Activated T-cell treated with anti-CD3 and anti-CD28 coated beads, Interleukin-2, amount 50 U/mL, for 72 hours (primary cell): ENCODE measurements around the gene SIPA1L3. TPM values are rescaled to one million over a fixed set of nuclear protein-coding genes. Genes with fewer than 3 reads are reported as not detected.

Source experiments
- ATAC-seq, 2 donors: fragments of 150-1000 bp; cut with Tn5 transposase; replicated peaks in 1 of 2; 2 replicates each; pipeline ENCODE4 v1.10.0; 2021; ENCODE audit warnings: moderate library complexity in 2 of 2, mild to moderate bottlenecking in 1 of 2
- DNase-seq, 2 donors: peaks; one replicate each; pipeline ENCODE4 v3.0.0; 2021 to 2022; ENCODE audit warnings: mixed read lengths in 1 of 2
- H3K27ac Mint-ChIP-seq: one replicate; pipeline ENCODE4 v1.8.0; 2022; ENCODE audit warnings: mild to moderate bottlenecking, moderate library complexity, mixed read lengths
- H3K27me3 Mint-ChIP-seq: one replicate; pipeline ENCODE4 v1.8.0; 2022; ENCODE audit warnings: low read depth, mixed read lengths
- H3K36me3 Mint-ChIP-seq, 2 donors: one replicate each; pipeline ENCODE4 v1.8.0; 2022; ENCODE audit warnings: mixed read lengths in 2 of 2, mild to moderate bottlenecking in 1 of 2; ENCODE audit not compliant: insufficient read depth in 2 of 2
- H3K4me1 Mint-ChIP-seq: one replicate; pipeline ENCODE4 v1.8.0; 2022; ENCODE audit warnings: low read depth, mixed read lengths
- H3K4me3 Mint-ChIP-seq, 2 donors: one replicate each; pipeline ENCODE4 v1.8.0; 2022; ENCODE audit warnings: mild to moderate bottlenecking in 2 of 2, mixed read lengths in 2 of 2, moderate library complexity in 2 of 2
- H3K9me3 Mint-ChIP-seq, 2 donors: one replicate each; pipeline ENCODE4 v1.8.0; 2022; ENCODE audit warnings: mixed read lengths in 2 of 2
- total RNA-seq, 2 donors: library from RNA; stranded (reverse); gene quantifications; one replicate each; pipeline ENCODE4 v1.2.3, GENCODE V29; 2022

SIPA1L3 gene
- total RNA-seq, 2 donors from 2014 or later = 12.8 TPM

DNA sequence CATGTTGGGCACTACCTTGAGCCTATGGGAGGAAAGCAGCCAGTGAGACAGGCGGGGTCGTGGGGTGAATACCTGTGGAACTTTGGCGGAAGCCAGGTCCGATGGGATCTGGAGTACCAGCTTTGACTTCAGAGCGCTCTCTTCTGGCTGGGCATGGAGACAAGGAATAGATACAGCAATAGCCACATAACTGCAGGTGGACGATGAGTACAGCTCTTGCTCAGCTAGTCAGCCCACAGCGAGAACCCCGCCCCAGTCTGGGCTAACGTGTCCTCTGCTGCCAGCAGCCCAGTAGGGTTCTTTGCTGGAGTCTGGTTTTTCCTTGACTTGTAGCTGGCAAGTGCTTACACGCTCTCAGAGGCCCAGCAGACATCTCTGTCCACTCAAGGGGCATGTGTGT is 83.4 kb downstream of the SIPA1L3 start:
- H3K27ac Mint-ChIP-seq = no peak overlapping the region
- ATAC-seq (no peak), DNase-seq (no peak)
- H3K36me3 Mint-ChIP-seq = no peaks in the 10 kb centered on the region
- H3K9me3 Mint-ChIP-seq = no peaks in the 10 kb centered on the region
- H3K27me3 Mint-ChIP-seq = no peaks in the 10 kb centered on the region
- no peak overlapping the region for H3K4me3 Mint-ChIP-seq
- peaks cover 13% of the 10 kb centered on the region for H3K4me1 Mint-ChIP-seq

DNA sequence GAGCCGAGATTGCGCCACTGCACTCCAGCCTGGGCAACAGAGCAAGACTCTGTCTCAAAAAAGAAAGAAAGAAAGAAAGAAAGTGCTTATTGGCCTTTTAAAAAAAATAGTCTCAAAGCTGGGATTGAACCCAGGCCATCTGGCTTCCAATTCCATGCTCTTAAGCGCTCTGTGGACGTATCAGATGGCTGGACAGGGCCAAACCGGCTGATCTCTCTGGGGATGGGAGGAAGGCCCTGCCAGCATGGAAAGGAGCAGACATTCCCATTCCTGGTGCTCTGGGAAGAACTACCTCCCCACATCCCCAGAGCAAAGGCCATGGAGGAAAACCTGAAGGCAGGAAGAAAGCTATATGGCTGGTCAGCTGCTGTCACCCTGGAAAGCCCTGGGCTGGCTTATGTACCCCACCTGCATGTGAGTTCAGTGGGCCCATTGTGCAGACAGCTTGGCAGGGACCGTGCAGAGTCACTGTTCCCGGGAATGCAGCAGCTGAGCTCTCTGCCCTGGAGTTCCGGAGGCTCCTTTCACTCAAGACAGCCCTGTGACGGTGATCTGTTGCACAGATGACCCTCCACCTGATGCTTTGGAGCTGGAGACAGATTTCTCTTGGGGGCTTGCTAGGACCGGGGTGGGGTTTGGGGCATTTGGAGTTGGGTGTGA is 84.3 kb downstream of the SIPA1L3 start:
- Mint-ChIP-seq H3K27ac (no peak overlapping the region), H3K4me1 (peaks cover 5% of the 10 kb centered on the region), H3K9me3 (no peaks in the 10 kb centered on the region), H3K4me3 (no peak overlapping the region), H3K36me3 (no peaks in the 10 kb centered on the region), H3K27me3 (no peaks in the 10 kb centered on the region)
- ATAC-seq (no peak), DNase-seq (no peak)

DNA sequence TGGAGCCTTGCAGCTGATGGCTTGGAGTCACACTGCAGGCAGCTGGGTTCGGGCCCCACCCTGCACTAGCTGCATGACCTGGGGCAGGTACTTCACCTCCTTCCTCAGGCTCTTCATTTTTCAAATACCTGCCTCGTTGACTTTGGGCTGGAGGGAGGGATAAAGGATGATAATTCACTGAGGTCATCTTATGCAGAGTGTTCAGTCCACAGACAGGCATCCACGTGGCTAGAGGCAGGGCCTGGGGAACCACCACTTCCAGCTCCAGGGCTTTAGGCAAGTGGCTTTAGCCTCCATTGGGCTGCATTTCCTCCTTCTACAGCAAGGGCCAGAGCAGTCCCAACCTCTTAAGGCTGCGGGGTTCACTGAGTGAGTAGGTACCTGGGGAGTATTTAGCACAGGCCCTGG is 84.8 kb downstream of the SIPA1L3 start:
- H3K27me3 Mint-ChIP-seq = no peaks in the 10 kb centered on the region
- DNase-seq (no peak), ATAC-seq (no peak)
- no peaks in the 10 kb centered on the region for H3K9me3 Mint-ChIP-seq
- no peak overlapping the region for H3K27ac Mint-ChIP-seq
- H3K4me3 Mint-ChIP-seq = no peak overlapping the region
- H3K4me1 Mint-ChIP-seq = peaks cover under 1% of the 10 kb centered on the region
- no peaks in the 10 kb centered on the region for H3K36me3 Mint-ChIP-seq

DNA sequence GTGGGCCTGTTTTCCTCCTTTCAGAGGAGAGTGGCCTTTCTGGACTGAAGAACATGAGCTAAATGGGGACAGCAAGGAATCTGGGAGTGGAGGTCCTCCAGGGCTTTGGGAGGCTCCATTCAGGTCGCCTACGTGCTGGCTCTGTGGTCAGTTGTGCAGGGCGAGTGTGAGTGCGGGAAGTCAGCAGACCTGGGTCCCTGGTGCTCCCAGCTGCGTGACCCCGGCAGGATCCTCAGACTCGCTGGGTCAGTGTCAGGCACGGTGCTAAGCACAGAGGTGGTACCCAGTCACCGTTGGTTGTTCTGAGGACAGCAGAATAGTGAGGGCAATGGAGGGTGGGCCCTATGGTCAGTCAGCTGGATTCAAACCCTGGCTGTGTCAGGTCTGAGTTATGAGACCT is 85.8 kb downstream of the SIPA1L3 start:
- Mint-ChIP-seq H3K27ac (no peak overlapping the region), H3K9me3 (no peaks in the 10 kb centered on the region), H3K36me3 (no peaks in the 10 kb centered on the region), H3K4me1 (no peaks in the 10 kb centered on the region), H3K4me3 (no peak overlapping the region), H3K27me3 (no peaks in the 10 kb centered on the region)
- ATAC-seq = no peak
- no peak for DNase-seq

DNA sequence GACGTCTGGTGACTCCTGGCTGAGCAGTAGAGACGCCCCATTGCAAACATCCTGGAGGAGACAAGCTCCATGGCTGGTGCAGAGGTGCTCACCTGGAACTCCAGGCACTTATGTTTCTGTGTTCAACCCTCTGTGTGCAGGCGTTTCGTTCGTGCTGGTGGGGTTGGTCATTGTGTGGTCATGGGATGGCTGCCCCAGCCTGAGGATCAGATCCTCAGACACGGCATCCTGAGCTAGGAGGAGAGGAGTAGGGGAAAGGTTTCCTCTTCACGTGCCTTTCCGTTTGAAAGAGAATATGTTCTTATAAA is 87.8 kb downstream of the SIPA1L3 start:
- Mint-ChIP-seq H3K4me3 (no peak overlapping the region), H3K36me3 (no peaks in the 10 kb centered on the region), H3K4me1 (no peaks in the 10 kb centered on the region), H3K27ac (no peak overlapping the region), H3K27me3 (no peaks in the 10 kb centered on the region), H3K9me3 (no peaks in the 10 kb centered on the region)
- ATAC-seq (no peak), DNase-seq (no peak)

DNA sequence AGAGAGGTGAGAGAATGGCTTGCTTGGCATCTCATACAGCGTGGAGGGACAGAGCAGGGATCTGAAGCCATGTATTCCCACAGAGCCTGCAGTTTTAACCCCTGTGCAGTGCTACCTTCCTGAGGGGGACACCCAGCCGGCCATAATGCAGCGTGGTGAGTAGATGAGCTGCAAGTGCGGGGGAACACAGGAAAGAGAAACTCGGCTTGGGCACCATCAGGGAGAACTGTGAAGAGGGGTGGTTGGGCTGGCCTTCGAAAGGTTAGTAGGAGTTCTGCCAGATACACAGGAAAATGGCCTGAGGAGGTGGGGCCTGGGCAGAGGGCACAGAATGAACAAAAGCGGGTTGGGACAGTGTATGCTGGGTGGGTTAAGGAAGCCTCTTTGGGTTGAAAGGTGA is 88.3 kb downstream of the SIPA1L3 start:
- Mint-ChIP-seq H3K36me3 (no peaks in the 10 kb centered on the region), H3K27ac (no peak overlapping the region), H3K27me3 (no peaks in the 10 kb centered on the region), H3K9me3 (no peaks in the 10 kb centered on the region), H3K4me3 (no peak overlapping the region), H3K4me1 (peaks cover 3% of the 10 kb centered on the region)
- no peak for DNase-seq
- no peak for ATAC-seq

DNA sequence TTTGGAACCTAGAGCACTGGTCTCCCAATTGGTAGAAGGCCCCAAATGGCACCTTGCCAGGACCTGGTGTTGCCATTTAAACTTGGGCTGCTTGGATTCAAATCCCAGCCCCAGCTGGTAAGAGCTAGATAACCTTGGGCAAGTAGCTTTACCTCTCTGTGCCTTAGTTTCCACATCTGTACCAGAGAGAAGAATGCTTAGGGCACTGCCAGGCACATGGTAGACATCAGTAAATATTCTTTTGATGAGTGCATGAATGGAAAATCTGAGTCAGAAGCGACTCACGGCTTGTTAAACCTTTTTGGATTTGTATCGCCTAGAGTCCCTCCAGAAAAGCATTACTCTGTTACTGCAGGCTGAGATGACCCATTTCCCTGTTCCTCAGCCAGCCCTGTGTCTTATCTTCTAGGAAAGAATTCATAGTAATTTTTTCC is 90.9 kb downstream of the SIPA1L3 start:
- no peak overlapping the region for H3K4me3 Mint-ChIP-seq
- no peaks in the 10 kb centered on the region for H3K27me3 Mint-ChIP-seq
- ATAC-seq (peak; percentile 49 to 60), DNase-seq (peak in 1 of 2 donors; percentile 10)
- no peaks in the 10 kb centered on the region for H3K36me3 Mint-ChIP-seq
- no peaks in the 10 kb centered on the region for H3K9me3 Mint-ChIP-seq
- peaks cover 5% of the 10 kb centered on the region for H3K4me1 Mint-ChIP-seq
- H3K27ac Mint-ChIP-seq = no peak overlapping the region

DNA sequence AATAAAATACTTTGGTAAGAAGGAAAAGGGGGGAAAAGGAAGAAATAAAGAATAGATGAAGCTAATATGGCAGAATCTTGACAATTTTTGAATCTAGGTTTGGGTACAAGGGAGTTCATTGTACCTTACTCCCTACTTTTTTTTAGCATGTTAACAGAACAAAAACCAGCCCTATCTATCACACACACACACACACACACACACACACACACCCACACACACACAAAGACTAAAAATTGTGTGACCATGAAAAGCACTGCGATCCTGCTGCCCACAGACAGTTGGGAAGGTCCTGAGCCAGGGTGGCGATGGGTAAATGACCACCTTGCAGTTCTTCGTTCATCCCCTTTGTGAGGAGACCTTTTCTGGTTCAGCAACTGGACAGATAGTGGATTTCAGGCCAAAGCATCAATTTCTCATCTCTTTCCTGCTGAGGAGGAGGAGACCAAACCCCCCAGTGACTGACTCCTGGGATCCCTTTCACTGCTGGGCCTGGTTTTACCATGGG is 91.8 kb downstream of the SIPA1L3 start:
- Mint-ChIP-seq H3K9me3 (no peaks in the 10 kb centered on the region), H3K27me3 (no peaks in the 10 kb centered on the region), H3K4me1 (peaks cover 5% of the 10 kb centered on the region)

DNA sequence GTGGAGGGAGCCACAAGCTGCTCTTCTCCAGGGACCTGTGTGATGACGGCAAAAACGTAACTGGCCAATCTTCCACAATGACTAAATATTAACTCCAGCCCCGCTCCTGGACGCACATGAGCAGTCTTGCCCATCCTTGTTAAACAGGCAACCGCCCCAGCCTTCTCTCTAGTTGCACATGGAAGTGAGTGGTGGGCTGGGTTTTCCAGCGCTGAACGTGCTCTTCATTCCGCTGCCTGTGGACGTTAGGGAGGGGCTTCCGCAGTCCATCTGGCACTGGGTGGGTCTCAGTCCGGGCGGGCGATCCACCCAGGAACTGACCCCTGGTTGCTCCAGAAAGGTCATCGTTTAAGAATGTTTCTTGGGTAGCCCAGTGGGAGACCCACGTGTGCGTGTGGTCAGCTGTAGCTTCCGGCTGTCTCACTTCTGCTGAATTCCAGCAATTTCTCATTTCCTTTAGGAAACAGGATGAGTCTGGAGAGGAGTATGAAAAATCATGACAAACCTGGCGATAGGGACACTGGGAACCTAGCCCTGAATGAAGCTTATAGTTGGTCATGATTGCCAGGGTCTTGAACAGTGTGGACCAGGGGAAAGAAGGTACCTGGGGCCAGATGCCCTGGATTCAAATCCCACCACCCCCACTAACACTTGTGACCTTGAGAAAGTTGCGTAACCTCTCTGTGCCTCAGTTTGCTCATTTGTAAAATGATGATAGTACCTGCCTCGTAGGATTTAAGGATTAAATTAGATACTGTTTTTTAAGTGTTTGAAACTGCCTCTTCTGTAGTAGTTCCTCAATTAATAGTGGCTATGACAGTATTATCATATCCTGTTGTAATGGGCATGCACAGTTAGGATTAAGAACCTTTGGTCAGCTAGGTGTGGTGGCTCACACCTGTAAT is 92.6 kb downstream of the SIPA1L3 start:
- Mint-ChIP-seq H3K9me3 (no peaks in the 10 kb centered on the region), H3K4me1 (peaks cover 5% of the 10 kb centered on the region), H3K27me3 (no peaks in the 10 kb centered on the region), H3K4me3 (no peak overlapping the region), H3K27ac (no peak overlapping the region), H3K36me3 (no peaks in the 10 kb centered on the region)
- DNase-seq = no peak
- no peak for ATAC-seq

More for the DNA sequence above, 91.8 kb downstream of the SIPA1L3 start:
- Mint-ChIP-seq H3K36me3 (no peaks in the 10 kb centered on the region), H3K4me3 (no peak overlapping the region), H3K27ac (no peak overlapping the region)
- ATAC-seq = no peak
- DNase-seq = no peak

DNA sequence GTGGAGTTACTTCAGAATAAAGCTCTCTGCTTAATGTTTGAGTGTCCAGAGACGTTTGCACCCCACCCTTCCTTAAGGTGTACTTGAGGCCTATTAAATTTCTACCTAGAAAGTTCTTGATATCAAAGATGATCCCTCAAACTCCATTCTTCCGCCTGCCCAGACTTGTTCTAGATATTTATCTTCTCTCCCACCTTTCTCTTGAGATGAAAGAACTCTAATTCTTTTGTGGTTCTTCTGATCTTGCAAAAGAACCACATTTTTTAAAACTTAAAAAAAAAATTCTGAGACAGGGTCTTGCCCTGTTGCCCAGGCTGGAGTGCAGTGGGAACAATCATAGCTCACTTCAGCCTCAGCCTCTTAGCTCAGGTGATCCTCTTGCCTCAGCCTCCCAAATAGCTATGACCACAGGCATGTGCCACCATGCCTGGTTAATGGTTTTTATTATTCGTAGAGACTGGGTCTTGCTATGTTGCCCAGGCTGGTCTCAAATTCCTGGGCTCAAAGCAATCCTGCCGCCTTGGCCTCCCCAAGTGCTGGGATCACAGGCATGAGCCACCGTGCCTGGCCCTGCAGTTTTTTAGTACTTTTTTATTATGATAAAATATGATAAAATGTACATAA is 94.3 kb downstream of the SIPA1L3 start:
- no peak overlapping the region for H3K4me3 Mint-ChIP-seq
- H3K9me3 Mint-ChIP-seq = no peaks in the 10 kb centered on the region
- no peaks in the 10 kb centered on the region for H3K27me3 Mint-ChIP-seq
- DNase-seq (no peak), ATAC-seq (no peak)
- H3K27ac Mint-ChIP-seq = no peak overlapping the region
- H3K36me3 Mint-ChIP-seq = no peaks in the 10 kb centered on the region
- peaks cover 5% of the 10 kb centered on the region for H3K4me1 Mint-ChIP-seq

DNA sequence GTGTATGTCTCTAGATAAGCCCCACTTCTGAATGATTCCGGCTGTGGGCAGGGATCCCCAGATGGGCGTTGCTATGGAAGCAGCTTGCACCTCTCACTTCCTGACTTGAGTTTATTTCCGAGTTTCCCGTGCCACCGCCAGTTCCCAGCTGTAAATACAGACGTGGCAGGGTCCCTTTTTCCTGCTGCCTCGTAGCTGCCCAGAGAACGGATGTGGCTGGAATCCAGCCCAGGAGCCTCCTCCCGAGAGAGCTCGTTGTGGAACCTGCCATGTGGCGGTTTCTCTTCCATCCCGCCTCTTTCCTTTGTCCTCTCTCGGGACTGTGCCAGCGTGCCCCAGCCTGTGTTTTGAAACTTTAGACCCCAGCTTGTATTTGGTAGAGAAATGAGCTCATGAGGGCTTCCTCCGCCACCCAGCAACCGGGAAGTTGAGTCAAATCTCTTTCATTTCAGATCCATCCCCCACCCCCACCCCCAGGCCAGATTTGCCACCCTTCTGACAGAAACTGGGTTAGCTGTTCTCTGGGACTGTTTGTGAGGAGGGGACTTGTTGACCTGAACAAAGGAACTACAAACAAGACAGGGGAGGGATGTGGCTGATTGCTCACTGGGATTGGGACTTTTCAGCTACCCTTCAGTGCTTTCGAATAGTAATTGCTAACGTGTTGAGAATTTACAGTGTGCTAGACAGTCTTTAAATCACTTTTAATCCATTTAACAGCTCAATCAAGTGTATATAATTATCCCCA is 96.6 kb downstream of the SIPA1L3 start:
- Mint-ChIP-seq H3K4me3 (no peak overlapping the region), H3K36me3 (no peaks in the 10 kb centered on the region), H3K4me1 (peaks cover 5% of the 10 kb centered on the region), H3K27ac (no peak overlapping the region), H3K9me3 (no peaks in the 10 kb centered on the region), H3K27me3 (no peaks in the 10 kb centered on the region)
- ATAC-seq = peak; percentile 81 to 82
- DNase-seq = peak; percentile 51 to 59

DNA sequence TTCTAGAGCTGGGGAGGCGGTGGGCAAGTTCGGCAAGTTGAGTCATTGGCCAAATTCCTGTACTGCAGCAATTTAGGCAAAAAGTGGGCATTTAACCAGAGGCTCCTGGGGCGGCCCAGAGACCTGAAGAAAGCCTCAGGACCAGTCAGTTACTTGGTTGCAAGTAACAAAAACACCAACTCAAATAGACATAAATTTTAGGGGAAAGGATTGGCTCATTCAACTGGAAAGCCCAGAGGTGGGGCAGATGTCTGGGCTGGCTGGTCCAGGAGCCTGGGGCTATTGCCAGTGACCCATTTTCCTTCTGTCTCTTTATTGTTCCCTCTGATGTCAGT is 97.1 kb downstream of the SIPA1L3 start:
- Mint-ChIP-seq H3K27ac (no peak overlapping the region), H3K4me3 (no peak overlapping the region), H3K9me3 (no peaks in the 10 kb centered on the region), H3K4me1 (peaks cover 5% of the 10 kb centered on the region), H3K27me3 (no peaks in the 10 kb centered on the region), H3K36me3 (no peaks in the 10 kb centered on the region)
- DNase-seq (no peak), ATAC-seq (peak; percentile 6 to 20)
